ENCODE results near the gene SLC6A17.

Gene SLC6A17

DNA sequence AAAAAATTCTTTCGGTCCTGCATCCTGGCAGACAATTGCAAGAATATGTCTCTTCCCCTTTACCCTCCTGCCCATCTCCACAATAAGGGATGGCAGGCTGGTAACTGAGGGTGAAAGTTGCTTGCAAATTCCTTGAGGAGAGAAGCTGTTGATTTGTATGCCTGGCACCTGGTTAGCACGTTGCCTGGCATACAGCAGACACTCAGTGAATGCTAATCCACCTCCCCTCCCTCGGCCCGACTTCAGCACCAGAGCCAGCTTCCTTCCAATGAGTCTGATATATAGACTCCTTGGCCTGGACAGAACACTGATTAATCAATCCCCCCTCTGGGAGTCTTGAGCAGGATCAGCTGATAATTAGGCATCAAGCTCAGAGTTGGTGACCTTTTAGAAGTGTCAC, 99.0 kb downstream of the SLC6A17 start:
- TF ChIP-seq, protein P1, sequence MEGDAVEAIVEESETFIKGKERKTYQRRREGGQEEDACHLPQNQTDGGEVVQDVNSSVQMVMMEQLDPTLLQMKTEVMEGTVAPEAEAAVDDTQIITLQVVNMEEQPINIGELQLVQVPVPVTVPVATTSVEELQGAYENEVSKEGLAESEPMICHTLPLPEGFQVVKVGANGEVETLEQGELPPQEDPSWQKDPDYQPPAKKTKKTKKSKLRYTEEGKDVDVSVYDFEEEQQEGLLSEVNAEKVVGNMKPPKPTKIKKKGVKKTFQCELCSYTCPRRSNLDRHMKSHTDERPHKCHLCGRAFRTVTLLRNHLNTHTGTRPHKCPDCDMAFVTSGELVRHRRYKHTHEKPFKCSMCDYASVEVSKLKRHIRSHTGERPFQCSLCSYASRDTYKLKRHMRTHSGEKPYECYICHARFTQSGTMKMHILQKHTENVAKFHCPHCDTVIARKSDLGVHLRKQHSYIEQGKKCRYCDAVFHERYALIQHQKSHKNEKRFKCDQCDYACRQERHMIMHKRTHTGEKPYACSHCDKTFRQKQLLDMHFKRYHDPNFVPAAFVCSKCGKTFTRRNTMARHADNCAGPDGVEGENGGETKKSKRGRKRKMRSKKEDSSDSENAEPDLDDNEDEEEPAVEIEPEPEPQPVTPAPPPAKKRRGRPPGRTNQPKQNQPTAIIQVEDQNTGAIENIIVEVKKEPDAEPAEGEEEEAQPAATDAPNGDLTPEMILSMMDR (IDR thresholded peaks at IDR 0.05; ENCODE audit: low read depth, low read length, missing control alignments), result no peak
- no peak for DNase-seq (ENCODE audit: low read depth)
- H3K4me3 ChIP-seq (ENCODE audit: low read depth, low read length), result no peak overlapping the region

DNA sequence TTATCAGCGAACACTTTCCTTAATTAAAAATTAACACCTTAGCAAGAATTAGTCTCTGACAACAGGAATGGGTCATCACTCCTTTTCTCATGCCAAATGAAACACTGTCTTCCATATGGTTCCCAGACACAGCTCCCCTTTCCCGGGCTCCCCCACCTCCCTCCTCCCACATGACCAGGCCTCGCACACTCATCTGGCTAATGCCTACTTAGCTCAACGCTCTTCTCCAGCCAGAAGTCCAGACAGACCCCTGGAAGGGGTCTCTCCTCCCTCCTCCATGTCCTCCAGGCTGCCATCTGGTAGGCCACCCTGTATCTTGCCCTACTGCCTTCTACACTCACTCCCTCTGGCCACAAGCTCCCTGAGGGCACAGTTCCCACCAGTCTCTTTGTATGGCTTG, 99.7 kb downstream of the SLC6A17 start:
- TF ChIP-seq, protein P1 (IDR thresholded peaks at IDR 0.05; ENCODE audit: low read depth, low read length, missing control alignments), result no peak
- no peak for DNase-seq (ENCODE audit: low read depth)
- H3K4me3 ChIP-seq (ENCODE audit: low read depth, low read length), result no peak overlapping the region

DNA sequence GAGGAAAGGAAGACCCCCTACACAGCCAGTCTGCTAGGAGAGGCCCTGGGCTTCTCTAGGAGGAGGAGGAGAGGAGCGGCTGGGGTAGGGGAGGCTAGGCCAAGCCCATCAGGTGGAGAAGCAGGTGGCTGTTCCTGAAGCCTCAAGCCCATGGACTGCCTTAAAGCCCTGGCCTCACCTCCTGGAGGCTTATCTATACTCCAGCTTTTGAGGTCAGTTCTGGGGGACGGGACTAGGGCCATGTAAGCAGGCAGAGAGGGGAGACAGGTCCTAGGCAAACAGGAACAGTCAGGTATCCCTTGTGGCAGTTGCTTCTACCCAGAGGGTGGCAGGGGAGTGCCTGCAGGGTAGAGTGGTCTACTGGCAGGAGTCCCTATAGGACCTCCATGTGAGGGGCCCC, 100.5 kb downstream of the SLC6A17 start:
- no peak for DNase-seq (ENCODE audit: low read depth)
- TF ChIP-seq, protein P1 (IDR thresholded peaks at IDR 0.05; ENCODE audit: low read depth, low read length, missing control alignments), result no peak
- no peak overlapping the region for H3K4me3 ChIP-seq (ENCODE audit: low read depth, low read length)

Data from GM12864 (cell line).